OCI-LY3 (cell line): ENCODE results near the gene FBLIM1.

Experiments used
- EZH2phosphoT487 ChIP-seq: fragments of 200-600 bp; shearing (Covaris generic); IDR thresholded peaks from 2 replicates; pipeline ENCODE4 v1.6.1; 2018; ENCODE audit warnings: antibody characterized with exemption, mixed run types, low read depth
- TF ChIP-seq, protein P1 (sequence below): fragments of 200-600, 300-600 bp; sonication (generic); IDR thresholded peaks from 2 replicates; pipeline ENCODE4 v1.5.1; 2014; ENCODE audit warnings: antibody characterized with exemption, low read length, low read depth

DNA sequence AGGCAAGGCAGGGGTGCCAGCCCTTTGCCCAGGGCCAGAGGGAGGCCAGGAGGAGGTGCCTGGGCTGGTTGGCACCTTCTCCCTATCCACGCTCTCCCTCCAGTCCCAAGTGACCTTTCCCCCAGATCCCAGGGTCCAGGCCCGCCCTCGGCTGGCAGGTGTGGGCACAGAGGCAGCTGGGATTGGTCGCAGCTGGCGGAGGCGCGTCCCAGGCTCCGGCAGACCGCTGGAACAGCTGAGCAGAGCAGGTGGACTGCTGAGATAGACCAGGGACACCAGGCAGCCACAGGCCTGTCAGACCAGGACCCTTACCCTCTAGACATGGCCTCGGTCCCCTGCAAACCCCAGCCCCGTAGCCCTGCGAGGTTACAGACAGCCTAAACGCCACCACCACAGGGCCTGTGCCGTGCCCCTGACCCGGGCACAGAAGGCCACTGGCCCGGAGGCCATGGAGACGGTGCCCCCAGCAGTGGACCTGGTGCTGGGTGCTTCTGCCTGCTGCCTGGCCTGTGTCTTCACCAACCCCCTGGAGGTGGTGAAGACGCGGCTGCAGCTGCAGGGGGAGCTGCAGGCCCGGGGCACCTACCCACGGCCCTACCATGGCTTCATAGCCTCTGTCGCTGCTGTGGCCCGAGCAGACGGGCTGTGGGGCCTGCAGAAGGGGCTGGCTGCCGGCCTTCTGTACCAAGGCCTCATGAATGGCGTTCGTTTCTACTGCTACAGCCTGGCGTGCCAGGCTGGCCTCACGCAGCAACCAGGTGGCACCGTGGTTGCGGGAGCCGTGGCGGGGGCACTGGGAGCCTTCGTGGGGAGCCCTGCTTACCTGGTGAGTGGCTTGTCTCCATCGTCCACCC lies 22.3 kb upstream of the FBLIM1 start, which contains the start of gene SLC25A34:
- TF ChIP-seq, protein P1, sequence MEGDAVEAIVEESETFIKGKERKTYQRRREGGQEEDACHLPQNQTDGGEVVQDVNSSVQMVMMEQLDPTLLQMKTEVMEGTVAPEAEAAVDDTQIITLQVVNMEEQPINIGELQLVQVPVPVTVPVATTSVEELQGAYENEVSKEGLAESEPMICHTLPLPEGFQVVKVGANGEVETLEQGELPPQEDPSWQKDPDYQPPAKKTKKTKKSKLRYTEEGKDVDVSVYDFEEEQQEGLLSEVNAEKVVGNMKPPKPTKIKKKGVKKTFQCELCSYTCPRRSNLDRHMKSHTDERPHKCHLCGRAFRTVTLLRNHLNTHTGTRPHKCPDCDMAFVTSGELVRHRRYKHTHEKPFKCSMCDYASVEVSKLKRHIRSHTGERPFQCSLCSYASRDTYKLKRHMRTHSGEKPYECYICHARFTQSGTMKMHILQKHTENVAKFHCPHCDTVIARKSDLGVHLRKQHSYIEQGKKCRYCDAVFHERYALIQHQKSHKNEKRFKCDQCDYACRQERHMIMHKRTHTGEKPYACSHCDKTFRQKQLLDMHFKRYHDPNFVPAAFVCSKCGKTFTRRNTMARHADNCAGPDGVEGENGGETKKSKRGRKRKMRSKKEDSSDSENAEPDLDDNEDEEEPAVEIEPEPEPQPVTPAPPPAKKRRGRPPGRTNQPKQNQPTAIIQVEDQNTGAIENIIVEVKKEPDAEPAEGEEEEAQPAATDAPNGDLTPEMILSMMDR, result no peak
- no peak for TF ChIP-seq EZH2phosphoT487
